Neuronal stem cell (in vitro differentiated cells): ENCODE results near the gene TPRG1.

Source experiments
- DNase-seq: peaks from one replicate; pipeline ENCODE4 v3.0.0-alpha.2; 2013; ENCODE audit warnings: low spot score
- H2AFZ ChIP-seq: one replicate; pipeline ENCODE4 v1.6.1; 2013; ENCODE audit warnings: mild to moderate bottlenecking, low read length, inconsistent platforms
- H2AK5ac ChIP-seq: 2 replicates; pipeline ENCODE4 v1.6.1; 2013; ENCODE audit warnings: low read depth, mild to moderate bottlenecking, inconsistent platforms, low read length, moderate library complexity, mixed read lengths
- H2BK120ac ChIP-seq: 2 replicates; pipeline ENCODE4 v1.6.1; 2013; ENCODE audit warnings: low read depth, mild to moderate bottlenecking, inconsistent platforms, low read length, moderate library complexity, mixed read lengths
- H2BK12ac ChIP-seq: one replicate; pipeline ENCODE4 v1.6.1; 2013; ENCODE audit warnings: low read length, inconsistent platforms
- H2BK15ac ChIP-seq: 2 replicates; pipeline ENCODE4 v1.6.1; 2013; ENCODE audit warnings: mild to moderate bottlenecking, low read length, inconsistent platforms, mixed read lengths
- H2BK5ac ChIP-seq: one replicate; pipeline ENCODE4 v1.6.1; 2013; ENCODE audit warnings: inconsistent platforms, mild to moderate bottlenecking, low read length, moderate library complexity
- H3K14ac ChIP-seq: one replicate; pipeline ENCODE4 v1.6.1; 2013; ENCODE audit warnings: low read length, inconsistent platforms
- H3K18ac ChIP-seq: 2 replicates; pipeline ENCODE4 v1.6.1; 2013; ENCODE audit warnings: low read length, inconsistent platforms
- H3K23ac ChIP-seq: 2 replicates; pipeline ENCODE4 v1.6.1; 2013; ENCODE audit warnings: low read depth, mild to moderate bottlenecking, mixed read lengths, low read length, inconsistent platforms; ENCODE audit not compliant: poor library complexity
- H3K27ac ChIP-seq: replicated peaks from 3 replicates; pipeline ENCODE4 v1.5.1; 2013; ENCODE audit warnings: low read length, inconsistent platforms
- H3K27me3 ChIP-seq, 3 experiments: 2 replicates each; pipeline ENCODE4 v1.6.1; 2013; ENCODE audit warnings: low read length in 3 of 3, mild to moderate bottlenecking in 2 of 3, inconsistent platforms in 1 of 3, low read depth in 1 of 3, mixed read lengths in 1 of 3, moderate library complexity in 1 of 3; ENCODE audit not compliant: control insufficient read depth in 3 of 3, insufficient read depth in 3 of 3
- H3K36me3 ChIP-seq, 2 donors: replicated peaks in 1 of 2; 2 replicates each; pipeline ENCODE4 v1.6.1; 2013; ENCODE audit warnings: low read length in 2 of 2; ENCODE audit not compliant: control insufficient read depth in 2 of 2, insufficient read depth in 2 of 2
- H3K4ac ChIP-seq: 2 replicates; pipeline ENCODE4 v1.6.1; 2013; ENCODE audit warnings: inconsistent platforms, mild to moderate bottlenecking, low read length, moderate library complexity
- H3K4me1 ChIP-seq, 2 donors: 1 replicate in 1 of 2; 2 replicates in 1 of 2; pipeline ENCODE4 v1.6.1; 2013; ENCODE audit warnings: low read length in 2 of 2, low read depth in 1 of 2; ENCODE audit not compliant: control insufficient read depth in 2 of 2, insufficient read depth in 1 of 2
- H3K4me2 ChIP-seq: one replicate; pipeline ENCODE4 v1.6.1; 2013; ENCODE audit warnings: mild to moderate bottlenecking, low read length, inconsistent platforms; ENCODE audit not compliant: insufficient read depth, poor library complexity, severe bottlenecking
- H3K4me3 ChIP-seq, 2 donors: 2 replicates each; pipeline ENCODE4 v1.5.1; 2013; ENCODE audit warnings: low read length in 2 of 2, mild to moderate bottlenecking in 2 of 2, inconsistent platforms in 1 of 2, moderate library complexity in 1 of 2
- H3K79me1 ChIP-seq: one replicate; pipeline ENCODE4 v1.6.1; 2013; ENCODE audit warnings: low read depth, mild to moderate bottlenecking, inconsistent platforms, low read length, moderate library complexity
- H3K9ac ChIP-seq: one replicate; pipeline ENCODE4 v1.6.1; 2013; ENCODE audit warnings: mild to moderate bottlenecking, low read depth, low read length, inconsistent platforms; ENCODE audit not compliant: poor library complexity
- H3K9me3 ChIP-seq, 2 donors: replicated peaks in 1 of 2; 2 replicates each; pipeline versions ENCODE3 to v1.6.1; 2013; ENCODE audit warnings: low read length in 2 of 2, mild to moderate bottlenecking in 2 of 2, inconsistent platforms in 1 of 2, low read depth in 1 of 2, mixed read lengths in 1 of 2, moderate library complexity in 1 of 2; ENCODE audit not compliant: control insufficient read depth in 2 of 2, insufficient read depth in 1 of 2
- H4K8ac ChIP-seq: one replicate; pipeline ENCODE4 v1.6.1; 2013; ENCODE audit warnings: low read depth, mild to moderate bottlenecking, inconsistent platforms, low read length, moderate library complexity
- H4K91ac ChIP-seq: one replicate; pipeline ENCODE4 v1.6.1; 2013; ENCODE audit warnings: low read length, low read depth, mild to moderate bottlenecking, inconsistent platforms; ENCODE audit not compliant: poor library complexity
- WGBS, 2 donors: extraction: QIAGEN DNeasy Blood & Tissue Kit; methylation state at CpG; one replicate each; pipeline ENCODE4 v1.1.7; 2013; ENCODE audit warnings: missing lambda C conversion rate in 2 of 2, mixed read lengths in 1 of 2; ENCODE audit not compliant: insufficient read length in 2 of 2, insufficient replicate concordance in 1 of 2; ENCODE audit errors: extremely low coverage in 2 of 2; 5-methylcytosine and 5-hydroxymethylcytosine counted together

The TPRG1 gene

DNA sequence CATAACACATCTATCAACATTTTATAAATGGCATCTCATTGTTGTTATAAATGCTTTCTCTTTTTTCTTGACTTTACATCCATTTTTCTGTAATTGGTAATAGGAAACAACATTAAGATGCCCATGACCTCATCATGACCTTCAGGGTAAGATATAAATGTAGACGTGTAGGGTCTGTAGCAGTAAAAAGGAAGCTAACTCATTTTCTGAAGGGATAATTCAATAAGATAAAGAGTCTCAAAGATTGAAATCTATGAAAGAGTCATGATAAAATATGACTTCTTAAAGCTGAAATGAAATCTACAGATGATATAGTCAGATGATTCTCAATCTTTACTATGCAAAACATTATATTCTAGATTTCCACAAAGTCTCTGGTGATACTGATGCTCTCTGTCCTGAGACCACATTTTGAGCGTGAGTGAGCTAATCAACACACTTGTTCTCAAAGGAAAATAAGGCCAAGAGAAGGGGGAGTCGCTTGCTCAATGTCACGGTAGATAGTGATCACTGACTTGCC is 38.5 kb downstream of the TPRG1 start:
- Histone ChIP-seq H2AK5ac (no peak overlapping the region), H3K4me1 (no peaks in the 10 kb centered on the region), H4K91ac (no peak overlapping the region), H3K27me3 (no peaks in the 10 kb centered on the region), H3K9me3 (no peaks in the 10 kb centered on the region), H3K4me2 (no peak overlapping the region), H3K18ac (no peak overlapping the region), H2BK15ac (no peak overlapping the region), H3K36me3 (no peaks in the 10 kb centered on the region), H3K4ac (no peak overlapping the region), H3K79me1 (no peaks in the 10 kb centered on the region), H3K27ac (no peak overlapping the region), H3K9ac (no peak overlapping the region), H2AFZ (no peak overlapping the region), H2BK12ac (no peak overlapping the region), H2BK120ac (no peak overlapping the region), H4K8ac (no peak overlapping the region), H2BK5ac (no peak overlapping the region), H3K4me3 (no peak overlapping the region), H3K14ac (no peak overlapping the region), H3K23ac (no peak overlapping the region)
- DNase-seq: no peak
- WGBS, 2 donors: no CpG with 5 or more reads among the region's 4 CpGs

DNA sequence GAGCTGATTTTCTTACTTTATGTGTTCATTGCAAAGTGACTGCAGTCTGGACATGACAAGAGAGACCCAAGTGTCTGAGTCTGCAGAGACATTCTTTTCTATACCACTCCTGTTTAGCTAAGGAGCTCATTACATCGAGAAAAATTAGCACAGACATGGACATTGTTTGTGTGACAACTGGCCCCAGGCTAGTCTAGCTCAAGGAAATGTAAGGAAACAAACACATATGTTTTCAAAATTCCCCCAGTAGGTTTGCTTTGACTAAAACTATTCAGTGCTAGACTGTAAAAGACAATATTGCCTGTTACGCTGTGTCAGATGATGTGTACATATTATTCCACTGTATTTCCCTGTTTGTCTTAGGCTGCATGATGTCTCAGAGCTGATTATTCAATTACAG is 40.9 kb downstream of the TPRG1 start:
- no peak for DNase-seq
- no peak overlapping the region for H3K18ac ChIP-seq
- no peak overlapping the region for H3K9ac ChIP-seq
- no peak overlapping the region for H3K4ac ChIP-seq
- WGBS, 2 donors: no CpG with 5 or more reads among the region's 2 CpGs
- no peak overlapping the region for H2BK5ac ChIP-seq
- H2BK15ac ChIP-seq: no peak overlapping the region
- no peak overlapping the region for H3K4me3 ChIP-seq
- no peak overlapping the region for H4K91ac ChIP-seq
- no peaks in the 10 kb centered on the region for H3K27me3 ChIP-seq
- H3K79me1 ChIP-seq: no peaks in the 10 kb centered on the region
- H4K8ac ChIP-seq: no peak overlapping the region
- no peak overlapping the region for H3K14ac ChIP-seq
- H2AK5ac ChIP-seq: no peak overlapping the region
- H3K9me3 ChIP-seq: no peaks in the 10 kb centered on the region
- H3K36me3 ChIP-seq: no peaks in the 10 kb centered on the region
- H2AFZ ChIP-seq: no peak overlapping the region
- H3K23ac ChIP-seq: no peak overlapping the region
- no peaks in the 10 kb centered on the region for H3K4me1 ChIP-seq
- no peak overlapping the region for H3K27ac ChIP-seq
- H2BK120ac ChIP-seq: no peak overlapping the region
- H3K4me2 ChIP-seq: no peak overlapping the region
- H2BK12ac ChIP-seq: no peak overlapping the region

DNA sequence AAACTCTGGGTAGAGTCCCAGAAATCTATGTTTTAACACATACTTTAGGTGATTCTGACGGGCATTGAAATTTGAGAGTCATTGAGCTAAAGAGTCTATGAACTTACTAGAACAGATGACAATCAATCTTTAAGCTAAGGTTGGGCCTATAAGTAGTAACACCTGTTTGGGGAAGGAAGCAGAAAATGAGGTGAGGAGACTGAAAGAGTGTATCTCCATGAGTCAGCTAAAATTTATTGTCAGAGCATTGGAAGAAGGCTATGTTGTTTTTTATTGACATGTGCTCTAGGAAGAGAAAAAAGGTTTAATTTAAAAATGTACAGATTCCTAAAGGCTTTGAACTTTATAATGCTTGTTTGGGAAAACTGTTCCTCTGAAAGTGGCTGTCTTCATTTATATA is 42.9 kb downstream of the TPRG1 start:
- H3K14ac ChIP-seq: no peak overlapping the region
- WGBS, 2 donors: no CpG with 5 or more reads among the region's 1 CpG

DNA sequence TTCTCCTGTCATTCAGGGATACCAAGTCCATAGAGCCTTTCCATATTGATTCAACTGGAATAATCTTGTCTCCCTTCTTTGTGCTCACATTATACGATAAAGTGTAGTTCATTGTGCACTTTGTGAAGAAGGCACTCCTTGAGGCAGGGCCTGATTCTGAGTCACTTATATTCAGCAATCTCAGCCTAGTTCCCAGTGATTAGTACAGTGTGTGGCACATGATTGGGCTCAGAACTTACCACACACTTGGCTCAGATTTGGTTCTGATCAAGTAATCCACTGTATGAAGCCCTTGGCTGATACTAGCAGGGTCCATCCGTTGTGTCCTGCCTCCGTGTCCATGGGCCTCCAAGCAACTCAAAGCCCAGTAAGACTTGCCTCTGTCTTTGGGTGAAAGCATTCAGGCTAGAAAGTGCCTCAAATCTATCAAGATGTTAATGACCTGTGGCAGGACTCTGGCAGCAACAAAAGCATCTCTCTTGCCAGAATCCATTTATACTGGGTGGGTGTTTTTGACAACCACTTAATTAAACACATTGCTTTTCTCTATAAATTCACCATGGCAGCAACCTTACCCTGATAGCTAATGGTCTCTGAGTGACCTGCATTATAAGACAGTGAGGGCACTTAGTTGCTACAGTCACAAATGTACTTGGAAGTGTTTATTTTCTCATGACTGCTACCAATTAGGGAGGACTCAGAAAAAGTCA is 51.3 kb downstream of the TPRG1 start:
- no peaks in the 10 kb centered on the region for H3K27me3 ChIP-seq
- no peak overlapping the region for H2BK12ac ChIP-seq
- H3K4me1 ChIP-seq: peaks cover 0 to 3% of the 10 kb centered on the region in 2 donors
- H4K91ac ChIP-seq: no peak overlapping the region
- no peak overlapping the region for H2AK5ac ChIP-seq
- no peaks in the 10 kb centered on the region for H3K36me3 ChIP-seq
- H3K23ac ChIP-seq: no peak overlapping the region
- H2BK15ac ChIP-seq: no peak overlapping the region
- H3K27ac ChIP-seq: no peak overlapping the region
- H2BK120ac ChIP-seq: no peak overlapping the region
- H2AFZ ChIP-seq: no peak overlapping the region
- H3K79me1 ChIP-seq: no peaks in the 10 kb centered on the region
- H3K9ac ChIP-seq: no peak overlapping the region
- no peak overlapping the region for H3K4me2 ChIP-seq
- H3K14ac ChIP-seq: no peak overlapping the region
- no peak overlapping the region for H4K8ac ChIP-seq
- DNase-seq: no peak
- H3K4ac ChIP-seq: no peak overlapping the region
- H2BK5ac ChIP-seq: no peak overlapping the region
- H3K18ac ChIP-seq: no peak overlapping the region
- H3K9me3 ChIP-seq: no peaks in the 10 kb centered on the region
- no peak overlapping the region for H3K4me3 ChIP-seq
- WGBS, 2 donors: no CpG with 5 or more reads among the region's 3 CpGs

More for the DNA sequence above, 42.9 kb downstream of the TPRG1 start:
- Histone ChIP-seq H3K79me1 (no peaks in the 10 kb centered on the region), H2BK5ac (no peak overlapping the region), H2BK12ac (no peak overlapping the region), H2AFZ (no peak overlapping the region), H3K4ac (no peak overlapping the region), H3K4me2 (no peak overlapping the region), H3K9me3 (no peaks in the 10 kb centered on the region), H2BK15ac (no peak overlapping the region), H3K9ac (no peak overlapping the region), H4K8ac (no peak overlapping the region), H3K23ac (no peak overlapping the region), H3K27me3 (no peaks in the 10 kb centered on the region), H4K91ac (no peak overlapping the region), H3K36me3 (no peaks in the 10 kb centered on the region), H2BK120ac (no peak overlapping the region), H3K27ac (no peak overlapping the region), H3K4me1 (no peaks in the 10 kb centered on the region), H2AK5ac (no peak overlapping the region), H3K18ac (no peak overlapping the region), H3K4me3 (no peak overlapping the region)
- no peak for DNase-seq
